ENCODE results near the gene EYA4. TPM values are rescaled to one million over a fixed set of nuclear protein-coding genes. Genes with fewer than 3 reads are reported as not detected.

Gene EYA4
- total RNA-seq, 1 experiment from 2014 or later = 0.24 TPM

- TF ChIP-seq ARID4B (CRISPR knock-in tag; IDR thresholded peaks at IDR 0.05; ENCODE audit: borderline replicate concordance) = no peak
- no peak for TF ChIP-seq ZNF512 (CRISPR knock-in tag; IDR thresholded peaks at IDR 0.05; ENCODE audit: borderline replicate concordance)
- no peak for TF ChIP-seq TP53 (CRISPR knock-in tag; IDR thresholded peaks at IDR 0.05)
- no peak for TF ChIP-seq JAZF1 (CRISPR knock-in tag; IDR thresholded peaks at IDR 0.05)
- no peak for TF ChIP-seq CBFB (CRISPR knock-in tag; IDR thresholded peaks at IDR 0.05; ENCODE audit: low read depth)
- no peak for TF ChIP-seq NFATC4 (CRISPR knock-in tag; IDR thresholded peaks at IDR 0.05)
Measured at GRCh38 chr6:133275213-133275612, 34.1 kb downstream of the EYA4 start (continued).

GRCh38 chr6:133277228-133277899 lies 36.2 kb downstream of the EYA4 start:
- Mint-ChIP-seq H3K27ac (no peak overlapping the region), H3K36me3 (no peaks in the 10 kb centered on the region), H3K4me1 (no peaks in the 10 kb centered on the region), H3K4me3 (no peak overlapping the region), H3K27me3 (ENCODE audit: low read depth) (no peaks in the 10 kb centered on the region; the same call in 1 of the 2 replicates), H3K9me3 (no peaks in the 10 kb centered on the region)
- TF ChIP-seq ZNF416 (CRISPR knock-in tag; IDR thresholded peaks at IDR 0.05) = no peak
- no peak for TF ChIP-seq MAX (CRISPR knock-in tag; IDR thresholded peaks at IDR 0.05)
- TF ChIP-seq ATF3 (CRISPR knock-in tag; conservative IDR thresholded peaks at IDR 0.05) = no peak
- TF ChIP-seq NR2C2 (CRISPR knock-in tag; IDR thresholded peaks at IDR 0.05) = no peak
- no peak for TF ChIP-seq CDX4 (CRISPR knock-in tag; IDR thresholded peaks at IDR 0.05; ENCODE audit: borderline replicate concordance)
- TF ChIP-seq FOXK1 (CRISPR knock-in tag; IDR thresholded peaks at IDR 0.05) = no peak
- no peak for TF ChIP-seq OVOL2 (CRISPR knock-in tag; IDR thresholded peaks at IDR 0.05; ENCODE audit: borderline replicate concordance)
- TF ChIP-seq NR1H2 (CRISPR knock-in tag; IDR thresholded peaks at IDR 0.05) = no peak
- no peak for TF ChIP-seq RORB (CRISPR knock-in tag; IDR thresholded peaks at IDR 0.05)
- TF ChIP-seq JAZF1 (CRISPR knock-in tag; IDR thresholded peaks at IDR 0.05) = no peak
- no peak for TF ChIP-seq ZNF396 (CRISPR knock-in tag; IDR thresholded peaks at IDR 0.05; ENCODE audit: borderline replicate concordance)
- no peak for TF ChIP-seq GRHL2 (CRISPR knock-in tag; IDR thresholded peaks at IDR 0.05; ENCODE audit: insufficient replicate concordance, severe bottlenecking)
- no peak for TF ChIP-seq ZNF423 (CRISPR knock-in tag; IDR thresholded peaks at IDR 0.05)
- TF ChIP-seq SMAD4 (CRISPR knock-in tag; IDR thresholded peaks at IDR 0.05) = no peak
- no peak for TF ChIP-seq TP53 (CRISPR knock-in tag; IDR thresholded peaks at IDR 0.05)
- no peak for TF ChIP-seq NFE2L1 (CRISPR knock-in tag; IDR thresholded peaks at IDR 0.05)
- TF ChIP-seq ETV6 (CRISPR knock-in tag; IDR thresholded peaks at IDR 0.05) = no peak
- no peak for TF ChIP-seq ZBTB43 (CRISPR knock-in tag; IDR thresholded peaks at IDR 0.05)
- CTCF ChIA-PET = interaction anchor here (0.8 to 1.2 kb wide), 2 partner anchors 237 to 447 kb away, joined by 3 read pairs; no protein-coding TSS in a partner anchor
- POLR2A ChIA-PET = no interaction called here
- ATAC-seq (no peak), DNase-seq (ENCODE audit: low spot score) (no peak)
